ENCODE data around the gene LAMC1. TPM values are rescaled to one million over a fixed set of nuclear protein-coding genes. Genes with fewer than 3 reads are reported as not detected.

LAMC1 gene
- total and polyA plus RNA-seq, 4 donors: 23.4 to 272 (median 116) TPM

GRCh38 chr1:183097438-183098051, 74.3 kb downstream of the LAMC1 start:
- ATAC-seq (ENCODE audit: insufficient read depth, low FRiP score) (no peak), DNase-seq (peak; percentile 49 to 83 (median 82))
- Histone ChIP-seq H3K9ac (ENCODE audit: insufficient read depth in 1 of 2, low read length in 2 of 2) (peak overlapping the region in 1 of 2 donors; percentile 71), H3K27me3 (ENCODE audit: control insufficient read depth in 3 of 3, insufficient read depth in 3 of 3, low read length in 2 of 3) (no peaks in the 10 kb centered on the region), H3K9me3 (ENCODE audit: control insufficient read depth in 4 of 4, insufficient read depth in 3 of 4, low read length in 3 of 4) (no peaks in the 10 kb centered on the region), H3K4me3 (no peak overlapping the region), H3K36me3 (ENCODE audit: control insufficient read depth in 4 of 4, insufficient read depth in 4 of 4, low read length in 4 of 4) (peaks cover 0 to 5% (median 0%) of the 10 kb centered on the region in 4 donors), H3K27ac (ENCODE audit: low read depth in 1 of 2, low read length in 1 of 2) (peak overlapping the region in 1 of 2 donors; percentile 48), H3K4me1 (ENCODE audit: control insufficient read depth in 5 of 5, insufficient read depth in 5 of 5, low read length in 5 of 5) (peaks cover 14 to 42% (median 40%) of the 10 kb centered on the region in 5 donors)
- TF ChIP-seq, protein P1, sequence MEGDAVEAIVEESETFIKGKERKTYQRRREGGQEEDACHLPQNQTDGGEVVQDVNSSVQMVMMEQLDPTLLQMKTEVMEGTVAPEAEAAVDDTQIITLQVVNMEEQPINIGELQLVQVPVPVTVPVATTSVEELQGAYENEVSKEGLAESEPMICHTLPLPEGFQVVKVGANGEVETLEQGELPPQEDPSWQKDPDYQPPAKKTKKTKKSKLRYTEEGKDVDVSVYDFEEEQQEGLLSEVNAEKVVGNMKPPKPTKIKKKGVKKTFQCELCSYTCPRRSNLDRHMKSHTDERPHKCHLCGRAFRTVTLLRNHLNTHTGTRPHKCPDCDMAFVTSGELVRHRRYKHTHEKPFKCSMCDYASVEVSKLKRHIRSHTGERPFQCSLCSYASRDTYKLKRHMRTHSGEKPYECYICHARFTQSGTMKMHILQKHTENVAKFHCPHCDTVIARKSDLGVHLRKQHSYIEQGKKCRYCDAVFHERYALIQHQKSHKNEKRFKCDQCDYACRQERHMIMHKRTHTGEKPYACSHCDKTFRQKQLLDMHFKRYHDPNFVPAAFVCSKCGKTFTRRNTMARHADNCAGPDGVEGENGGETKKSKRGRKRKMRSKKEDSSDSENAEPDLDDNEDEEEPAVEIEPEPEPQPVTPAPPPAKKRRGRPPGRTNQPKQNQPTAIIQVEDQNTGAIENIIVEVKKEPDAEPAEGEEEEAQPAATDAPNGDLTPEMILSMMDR (IDR thresholded peaks at IDR 0.05; ENCODE audit: control extremely low read depth, extremely low read depth): no peak
- WGBS, 2 donors: 38 to 64% methylated on average over 3 of the region's 3 CpGs

GRCh38 chr1:183098317-183098716, 75.1 kb downstream of the LAMC1 start:
- no peak overlapping the region for H3K27ac ChIP-seq (ENCODE audit: low read depth in 1 of 2, low read length in 1 of 2)
- no peak overlapping the region for H3K9ac ChIP-seq (ENCODE audit: insufficient read depth in 1 of 2, low read length in 2 of 2)
- no peaks in the 10 kb centered on the region for H3K9me3 ChIP-seq (ENCODE audit: control insufficient read depth in 4 of 4, insufficient read depth in 3 of 4, low read length in 3 of 4)
- no peak overlapping the region for H3K4me3 ChIP-seq
- no peaks in the 10 kb centered on the region for H3K27me3 ChIP-seq (ENCODE audit: control insufficient read depth in 3 of 3, insufficient read depth in 3 of 3, low read length in 2 of 3)
- 96 to 100% methylated on average over 2 of the region's 2 CpGs for WGBS, 2 donors
- H3K4me1 ChIP-seq (ENCODE audit: control insufficient read depth in 5 of 5, insufficient read depth in 5 of 5, low read length in 5 of 5): peaks cover 16 to 40% (median 33%) of the 10 kb centered on the region in 5 donors
- ATAC-seq (ENCODE audit: insufficient read depth, low FRiP score): no peak
- TF ChIP-seq, protein P1 (IDR thresholded peaks at IDR 0.05; ENCODE audit: control extremely low read depth, extremely low read depth): no peak
- H3K36me3 ChIP-seq (ENCODE audit: control insufficient read depth in 4 of 4, insufficient read depth in 4 of 4, low read length in 4 of 4): peaks cover 0 to 5% (median 2%) of the 10 kb centered on the region in 4 donors
- DNase-seq: no peak

DNA sequence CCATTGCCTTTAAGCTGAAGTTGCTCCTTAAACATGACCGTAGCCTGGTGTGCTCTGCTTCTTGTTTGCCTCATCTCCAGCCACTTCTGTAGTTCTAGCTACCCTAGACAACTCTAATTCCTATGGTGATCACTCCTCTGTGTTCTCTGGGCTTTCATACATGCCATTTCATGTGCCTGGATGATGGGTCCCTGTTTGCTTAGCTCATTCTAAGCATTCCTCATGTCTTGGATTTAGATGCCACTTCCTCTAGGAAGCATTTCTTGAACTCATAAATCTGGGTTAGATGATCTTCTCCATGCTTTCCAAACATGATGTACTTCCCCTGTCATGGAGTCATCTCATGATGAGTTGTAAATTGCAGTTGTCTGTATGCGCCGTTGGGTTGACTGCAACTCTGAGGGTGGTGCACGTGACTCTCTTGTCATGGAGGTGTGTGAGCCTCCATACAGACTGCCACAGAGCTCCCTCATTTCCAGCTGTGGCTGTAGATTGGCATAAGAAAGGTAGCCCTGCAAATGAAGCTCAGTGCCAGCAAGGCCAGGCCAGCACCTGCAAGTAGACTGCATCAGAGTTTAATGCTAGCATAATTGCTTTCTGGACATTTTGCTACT, 77.2 kb downstream of the LAMC1 start:
- H3K9me3 ChIP-seq (ENCODE audit: control insufficient read depth in 4 of 4, insufficient read depth in 3 of 4, low read length in 3 of 4): no peaks in the 10 kb centered on the region
- no peak for ATAC-seq (ENCODE audit: insufficient read depth, low FRiP score)
- H3K9ac ChIP-seq (ENCODE audit: insufficient read depth in 1 of 2, low read length in 2 of 2): no peak overlapping the region
- TF ChIP-seq, protein P1 (IDR thresholded peaks at IDR 0.05; ENCODE audit: control extremely low read depth, extremely low read depth): no peak
- DNase-seq: no peak
- H3K27ac ChIP-seq (ENCODE audit: low read depth in 1 of 2, low read length in 1 of 2): no peak overlapping the region
- H3K4me1 ChIP-seq (ENCODE audit: control insufficient read depth in 5 of 5, insufficient read depth in 5 of 5, low read length in 5 of 5): peaks cover 15 to 46% (median 33%) of the 10 kb centered on the region in 5 donors
- peaks cover 0 to 14% (median 5%) of the 10 kb centered on the region in 4 donors for H3K36me3 ChIP-seq (ENCODE audit: control insufficient read depth in 4 of 4, insufficient read depth in 4 of 4, low read length in 4 of 4)
- 94 to 96% methylated on average over 4 of the region's 4 CpGs for WGBS, 2 donors
- H3K27me3 ChIP-seq (ENCODE audit: control insufficient read depth in 3 of 3, insufficient read depth in 3 of 3, low read length in 2 of 3): no peaks in the 10 kb centered on the region
- no peak overlapping the region for H3K4me3 ChIP-seq
